ENCODE measurements around the gene SETD7.

Gene SETD7

DNA sequence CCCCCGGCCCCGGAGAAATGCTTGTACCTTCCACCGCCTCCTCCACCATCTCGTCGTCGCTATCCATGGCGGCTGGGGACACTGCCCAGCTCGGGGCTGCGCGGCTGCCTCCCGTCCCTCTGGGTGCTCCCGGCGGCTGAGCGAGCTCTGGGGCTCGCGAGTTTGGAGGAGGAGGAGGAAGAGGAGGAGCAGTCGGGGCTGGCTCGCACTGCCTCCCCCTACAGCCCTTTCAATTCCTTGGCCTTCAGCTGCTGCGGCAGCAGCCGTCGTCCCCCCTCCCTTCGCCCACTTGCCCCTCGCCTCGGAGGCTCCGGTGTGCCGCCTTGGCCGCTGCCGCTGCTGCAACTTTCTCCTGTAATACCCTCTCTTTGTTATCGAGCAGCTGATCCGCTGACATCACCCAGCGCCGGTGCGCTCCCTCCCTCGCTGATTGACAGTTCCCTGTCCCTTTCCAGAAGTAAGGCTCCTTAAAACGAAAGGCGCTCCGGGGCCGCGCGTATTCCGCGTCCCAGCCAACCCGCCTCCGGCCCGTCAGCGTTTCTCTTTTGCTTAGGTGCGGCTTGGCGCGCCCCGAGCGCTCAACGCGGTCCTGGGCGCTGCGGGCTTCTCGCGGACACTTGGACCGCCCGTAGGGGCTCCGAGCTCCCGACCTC lies at the start of gene SETD7:
Gene SETD7, minus strand, starts transcription at position 149 of the 653 bp plus-strand sequence. Its CDS starts 82 bp downstream, at position 67.
- DNase-seq, result no peak

DNA sequence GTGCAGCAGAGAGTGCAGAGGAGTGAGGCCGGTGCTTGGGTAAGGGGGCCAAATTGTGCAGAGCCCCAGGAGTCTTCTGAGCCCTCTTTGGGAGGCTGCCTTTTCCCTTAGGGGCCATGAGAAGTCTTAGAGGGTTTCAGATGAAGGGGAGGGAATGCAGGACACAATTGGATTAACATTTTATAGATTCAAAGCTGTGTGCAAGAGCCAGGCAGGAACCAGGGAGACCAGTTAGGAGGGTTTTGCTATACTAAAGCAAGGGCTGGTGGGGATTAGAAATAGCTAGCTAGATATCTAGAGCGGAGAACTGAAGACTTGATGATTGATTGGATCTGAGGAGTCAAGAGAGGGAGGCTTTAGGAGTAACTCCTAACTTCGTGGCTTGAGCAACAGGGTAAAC lies 49.5 kb upstream of the SETD7 start:
- no peak for DNase-seq

DNA sequence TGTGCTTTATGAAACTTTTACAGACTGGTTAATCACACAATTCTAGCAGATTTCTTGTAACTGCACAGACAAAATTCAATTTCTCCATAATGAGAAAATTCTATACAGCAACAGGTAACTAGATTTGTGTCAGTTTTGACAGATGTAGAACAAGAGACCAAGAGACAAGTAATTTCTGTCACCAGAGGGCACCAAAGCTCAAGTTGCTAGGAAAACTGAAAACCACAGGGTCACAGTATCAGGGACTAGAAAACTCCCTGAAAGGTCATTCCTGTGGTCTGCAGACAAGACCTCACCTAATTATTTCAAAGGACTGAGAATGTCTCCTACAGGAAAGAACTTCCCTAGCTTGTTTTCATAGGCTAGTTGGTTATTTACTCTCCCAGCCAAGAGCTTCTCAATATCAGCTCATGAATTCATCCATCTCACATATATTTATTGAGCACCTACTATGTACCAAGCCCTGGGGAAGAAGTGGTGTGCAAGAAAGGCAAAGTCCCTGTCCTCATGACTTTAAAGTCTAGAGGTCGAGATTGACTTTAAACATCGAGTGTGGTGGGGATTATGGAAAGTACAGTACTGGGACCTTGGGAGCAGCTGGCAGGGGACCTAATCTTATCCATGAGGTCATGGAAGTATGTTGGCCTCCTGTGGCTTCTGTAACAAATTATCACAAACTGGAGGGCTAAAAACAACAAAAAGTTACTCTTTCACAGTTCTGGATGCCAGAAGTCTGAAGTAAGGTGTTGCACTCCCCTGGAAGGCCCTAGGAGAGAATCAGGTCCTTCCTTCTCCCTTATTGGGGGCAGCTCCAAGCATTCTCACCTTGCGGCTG lies 47.8 kb upstream of the SETD7 start:
- peak; percentile 59 to 68 for DNase-seq

DNA sequence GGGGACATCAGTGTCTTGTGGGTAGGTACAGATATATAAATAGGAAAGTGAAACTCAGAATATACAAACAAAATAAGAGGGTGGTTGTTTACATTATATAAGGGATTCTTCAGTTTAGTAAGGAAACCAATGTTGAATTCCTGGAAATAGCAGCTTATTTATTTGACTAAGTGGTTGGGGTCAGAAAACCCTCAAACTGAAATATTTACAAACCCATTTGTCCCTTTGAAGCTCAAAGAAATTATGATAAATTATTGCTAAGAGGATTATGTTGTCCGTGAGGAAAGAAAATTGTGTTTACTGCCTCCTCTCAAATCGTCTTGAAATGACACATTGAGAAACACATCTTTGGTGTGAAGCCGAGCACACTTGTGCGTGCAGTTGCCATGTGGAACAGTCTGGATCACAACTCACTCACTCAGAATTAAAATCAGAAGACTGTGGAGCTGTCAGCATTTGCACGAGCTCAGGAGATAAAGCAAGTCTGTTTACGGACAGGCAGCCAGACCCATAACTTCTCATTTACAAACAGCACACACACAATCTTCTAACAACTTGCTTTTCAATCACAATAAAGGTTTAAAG lies 46.8 kb upstream of the SETD7 start:
- DNase-seq, result no peak

DNA sequence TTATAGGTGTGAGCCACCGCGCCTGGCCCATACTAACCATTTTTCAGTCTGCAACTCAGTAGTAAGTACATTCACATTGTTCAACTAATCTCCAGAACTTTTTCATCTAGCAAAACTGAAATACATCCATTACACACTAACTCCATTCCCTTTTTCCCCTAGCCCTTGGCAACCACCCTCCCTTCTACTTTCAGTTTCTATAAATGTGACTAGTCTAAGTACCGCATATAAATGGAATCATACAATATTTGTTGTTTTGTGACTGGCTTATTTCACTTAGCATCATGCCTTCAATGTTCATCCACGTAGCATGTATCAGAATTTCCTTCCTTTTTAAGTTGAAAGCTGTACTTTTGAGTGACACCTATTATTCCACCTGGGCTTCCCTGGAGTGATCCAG lies 44.6 kb upstream of the SETD7 start:
- no peak for DNase-seq

DNA sequence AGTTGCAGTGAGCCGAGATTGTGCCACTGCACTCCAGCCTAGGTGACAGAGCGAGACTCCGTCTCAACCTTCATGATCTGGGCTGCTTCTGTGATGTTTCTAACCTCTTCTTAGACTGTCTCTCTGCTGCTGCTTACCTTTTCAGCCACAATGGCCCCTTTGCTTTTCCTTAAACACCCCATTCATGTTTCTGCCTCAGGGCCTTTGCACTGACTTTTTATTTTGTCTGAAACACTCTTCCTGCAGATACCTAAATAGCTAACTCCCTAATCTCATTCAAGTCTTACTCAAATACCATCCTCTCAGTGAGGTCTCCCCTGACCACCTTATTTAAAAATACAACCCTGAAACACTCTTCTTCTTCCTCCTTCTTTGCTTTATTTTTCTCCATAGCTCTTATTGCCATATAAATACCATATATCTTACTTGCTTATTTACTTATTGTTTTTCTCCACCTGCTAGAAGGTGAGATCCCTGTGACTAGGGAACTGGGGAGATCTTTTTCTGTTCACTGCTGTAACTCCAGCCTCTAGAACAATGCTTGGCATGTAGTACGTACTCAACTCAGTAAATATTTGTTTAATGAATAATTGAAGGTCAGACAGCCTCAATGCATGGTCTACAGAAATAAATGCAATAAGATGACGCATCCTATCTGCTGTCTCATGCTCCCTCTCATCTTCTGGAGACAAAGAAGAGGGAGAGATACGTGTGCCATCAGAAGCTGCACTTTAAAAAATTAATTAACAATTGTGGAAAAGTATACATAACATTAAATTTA lies 43.8 kb upstream of the SETD7 start:
- DNase-seq, result no peak

DNA sequence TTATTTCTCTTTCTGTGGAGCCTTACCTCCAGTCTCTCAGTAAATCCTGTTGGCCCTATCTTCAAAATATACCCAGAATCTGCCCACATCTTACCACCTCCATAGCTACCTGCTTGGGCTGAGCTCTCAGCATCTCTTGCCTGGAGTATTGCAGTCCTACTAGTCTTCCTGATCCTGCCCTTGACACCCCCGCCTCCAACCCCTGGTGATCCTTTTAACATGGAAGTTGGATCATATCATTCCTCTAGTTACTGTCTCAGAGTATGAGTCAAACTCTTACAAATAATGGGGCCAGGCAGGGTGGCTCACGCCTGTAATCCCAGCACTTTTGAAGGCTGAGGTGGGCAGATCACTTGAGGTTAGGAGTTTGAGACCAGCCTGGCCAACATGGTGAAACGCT lies 43.1 kb upstream of the SETD7 start:
- no peak for DNase-seq

DNA sequence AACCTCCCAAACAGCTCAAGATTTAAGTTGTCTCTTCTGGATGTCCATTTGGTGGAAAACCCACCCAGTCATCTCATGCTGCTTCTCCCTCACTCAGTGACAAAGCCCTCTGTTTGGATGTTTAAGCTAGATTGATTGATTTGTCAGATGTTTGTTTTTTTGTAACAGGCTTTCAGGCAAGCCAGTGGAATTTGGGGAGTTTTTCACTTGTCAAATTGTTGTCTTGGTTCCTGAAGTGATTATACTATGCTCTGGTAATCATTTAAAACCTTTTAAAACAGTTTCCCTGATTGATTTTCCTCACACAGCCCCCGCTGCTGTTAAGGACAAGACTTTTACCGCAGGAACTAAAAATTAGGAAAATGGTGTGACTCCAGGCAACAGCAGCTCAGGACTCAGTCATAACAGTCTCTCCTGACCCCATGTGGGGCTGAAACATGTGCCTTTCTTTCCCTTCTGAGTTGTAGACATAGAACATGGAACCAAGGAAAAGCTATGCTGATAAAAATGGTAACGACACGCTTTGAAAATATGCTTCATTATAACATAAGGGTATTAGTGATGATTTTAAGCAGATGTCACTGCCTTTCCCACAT lies 40.8 kb upstream of the SETD7 start:
- no peak for DNase-seq

DNA sequence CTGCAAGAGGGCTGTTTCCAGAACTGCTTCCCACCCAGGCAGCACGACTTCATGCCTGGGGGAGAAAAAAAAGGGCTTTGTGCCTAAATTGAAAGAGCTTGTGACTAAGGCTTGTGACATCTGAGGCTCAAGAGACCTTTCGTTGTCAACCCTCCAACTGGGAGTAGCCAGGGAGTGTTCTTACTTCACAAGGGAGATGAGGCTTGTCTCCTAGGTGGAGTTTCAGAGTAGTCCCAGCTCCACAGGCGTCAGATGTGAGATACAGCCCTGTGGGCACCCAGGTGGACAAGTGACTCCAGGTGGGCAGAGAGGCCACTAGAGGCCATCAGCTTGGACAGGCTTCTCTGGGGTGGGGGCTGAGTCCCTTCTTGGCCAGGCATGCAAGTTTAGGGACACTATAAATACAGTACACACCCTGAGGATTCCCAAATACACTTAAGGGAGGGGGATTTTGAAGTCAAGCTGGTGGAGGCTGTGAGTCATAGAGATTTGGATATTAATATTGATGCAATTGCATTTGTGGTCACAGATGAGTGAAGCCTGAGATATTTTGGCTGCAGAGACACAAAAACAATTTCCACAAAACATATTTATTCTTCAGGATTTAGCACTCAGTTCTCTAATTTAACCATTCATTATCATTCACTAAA lies 40.1 kb upstream of the SETD7 start:
- DNase-seq, result no peak

DNA sequence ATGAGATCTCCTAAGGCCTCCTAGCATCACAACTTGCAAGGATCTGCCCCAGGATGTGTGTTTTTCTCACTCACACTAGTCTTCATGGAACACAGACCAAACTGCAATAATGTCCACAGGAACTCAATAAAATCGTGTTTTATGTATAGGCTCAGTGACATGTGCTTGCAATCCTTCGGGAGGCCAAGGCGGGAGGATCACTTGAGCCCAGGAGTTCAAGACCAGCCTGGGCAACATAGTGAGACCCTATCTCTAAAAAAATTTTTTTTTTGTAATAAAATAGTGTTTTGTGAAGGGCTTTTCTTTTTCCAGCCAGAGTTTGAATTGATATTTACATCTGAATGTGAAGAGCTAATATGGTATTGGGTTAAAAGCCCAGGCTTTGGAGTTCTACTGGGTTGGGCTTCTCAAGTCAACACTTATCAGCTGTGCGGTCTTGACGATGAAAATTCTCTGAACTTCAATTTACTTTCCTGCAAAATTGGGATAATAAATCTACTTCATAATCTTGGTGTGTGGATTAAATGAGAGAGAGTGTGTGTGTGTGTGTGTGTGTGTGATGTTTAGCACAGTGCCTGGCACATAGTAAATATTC lies 38.7 kb upstream of the SETD7 start:
- no peak for DNase-seq

DNA sequence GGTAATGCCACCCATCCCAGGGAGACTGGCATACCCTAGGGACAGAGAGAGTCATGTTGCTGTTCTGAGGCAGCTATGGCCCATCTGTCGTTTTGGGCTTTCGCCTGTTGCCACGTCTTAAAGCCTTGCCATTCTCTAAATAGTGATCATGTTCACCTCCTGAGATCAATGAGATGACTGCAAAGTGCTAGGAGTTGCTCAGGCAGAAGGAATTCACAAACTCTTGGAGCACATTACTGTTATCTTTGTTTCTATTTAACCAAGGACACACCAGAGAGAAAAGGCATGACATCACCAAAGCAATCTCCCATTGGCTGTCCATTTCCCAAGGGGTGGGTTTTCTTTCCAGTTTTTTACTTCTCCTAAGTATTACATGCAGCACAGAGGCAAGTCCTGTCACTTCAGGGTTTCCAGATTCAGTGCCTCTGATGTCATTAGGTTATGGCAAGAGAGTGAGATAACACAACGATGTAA lies 37.1 kb upstream of the SETD7 start:
- no peak for DNase-seq

DNA sequence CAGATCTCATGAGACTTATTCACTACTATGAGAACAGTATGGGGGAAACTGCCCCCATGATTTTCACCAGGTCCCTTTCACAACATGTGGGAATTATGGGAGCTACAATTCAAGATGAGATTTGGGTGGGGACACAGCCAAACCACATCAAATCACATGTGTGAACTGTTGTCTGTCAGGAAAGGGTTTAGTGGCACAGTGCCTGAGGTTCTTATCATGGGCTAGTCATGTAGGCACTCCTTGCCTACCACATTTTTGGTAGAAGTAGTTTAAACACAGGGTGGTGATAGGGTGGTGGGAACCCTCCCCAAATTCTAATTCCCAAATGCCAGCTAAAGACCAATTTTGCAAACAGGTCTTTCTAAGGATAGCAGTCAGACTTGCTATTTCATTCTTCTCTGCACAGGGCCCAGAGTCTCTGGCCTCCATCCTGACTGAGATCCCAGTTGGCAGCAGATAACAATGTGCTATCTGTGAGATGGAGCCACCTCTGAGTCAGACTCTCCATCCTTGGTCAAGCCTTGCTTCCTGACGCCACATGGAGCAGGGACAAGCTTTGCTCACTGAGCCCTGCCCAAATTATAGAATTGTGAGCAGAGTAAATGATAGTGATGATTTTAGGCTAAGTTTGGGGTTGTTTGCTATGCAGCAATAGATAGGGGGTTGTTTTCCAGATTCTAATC lies 33.5 kb upstream of the SETD7 start:
- DNase-seq, result no peak

DNA sequence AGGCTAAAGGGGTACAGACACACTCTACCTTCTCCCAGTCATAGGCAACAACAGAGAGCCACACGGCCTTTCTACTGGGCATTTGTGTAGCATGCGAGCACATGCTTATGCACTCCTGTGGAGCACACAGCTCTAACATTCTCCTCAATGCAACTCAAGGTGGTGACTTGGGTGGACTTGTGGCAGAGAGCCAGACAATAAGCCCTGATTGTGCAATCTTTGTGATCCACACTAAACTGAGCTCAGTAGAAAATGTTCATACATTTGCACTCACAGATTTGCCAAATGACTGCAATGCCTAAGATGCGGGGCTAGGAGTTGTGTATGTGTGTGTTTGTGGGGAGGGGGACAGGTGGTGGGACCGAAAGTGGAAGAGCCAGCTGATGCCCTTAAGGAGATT lies 31.4 kb upstream of the SETD7 start:
- DNase-seq, result no peak

DNA sequence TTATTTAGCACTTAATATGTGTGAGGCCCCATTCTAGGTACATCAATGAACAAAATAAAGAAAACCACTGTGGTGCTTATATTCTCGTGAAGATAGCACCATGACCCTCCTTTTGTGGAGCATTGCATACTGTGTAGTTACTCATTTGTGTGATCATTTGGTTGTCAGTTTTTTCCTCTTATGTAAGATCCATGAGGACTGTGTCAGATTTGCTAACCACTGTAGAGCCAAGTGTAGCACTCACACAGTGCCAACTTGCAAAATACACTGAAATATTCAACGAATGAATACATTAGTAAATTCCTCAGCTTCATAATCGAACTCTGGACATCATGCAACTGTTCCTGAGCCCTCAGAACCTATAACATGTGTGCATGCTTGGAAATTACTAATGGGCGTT lies 29.5 kb upstream of the SETD7 start:
- no peak for DNase-seq

DNA sequence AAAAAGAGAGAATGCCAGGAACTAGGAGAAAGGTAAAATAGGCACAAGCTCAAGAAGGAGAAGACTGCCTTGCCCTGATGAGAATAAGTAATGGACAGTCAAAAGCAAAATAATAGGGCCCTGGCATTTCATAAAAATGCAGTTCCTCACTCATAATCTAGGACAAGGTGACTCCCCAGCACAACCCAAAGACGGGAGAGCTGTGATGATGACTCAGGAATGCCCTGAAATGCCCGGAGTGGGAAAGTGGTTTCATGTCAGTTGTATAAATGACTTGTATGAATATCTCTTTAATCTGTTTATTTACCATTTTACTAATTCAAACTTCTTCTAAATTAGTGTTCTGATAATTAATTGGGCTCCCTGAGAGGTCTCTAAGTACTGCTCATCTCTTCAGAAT lies 28.8 kb upstream of the SETD7 start:
- DNase-seq, result no peak

DNA sequence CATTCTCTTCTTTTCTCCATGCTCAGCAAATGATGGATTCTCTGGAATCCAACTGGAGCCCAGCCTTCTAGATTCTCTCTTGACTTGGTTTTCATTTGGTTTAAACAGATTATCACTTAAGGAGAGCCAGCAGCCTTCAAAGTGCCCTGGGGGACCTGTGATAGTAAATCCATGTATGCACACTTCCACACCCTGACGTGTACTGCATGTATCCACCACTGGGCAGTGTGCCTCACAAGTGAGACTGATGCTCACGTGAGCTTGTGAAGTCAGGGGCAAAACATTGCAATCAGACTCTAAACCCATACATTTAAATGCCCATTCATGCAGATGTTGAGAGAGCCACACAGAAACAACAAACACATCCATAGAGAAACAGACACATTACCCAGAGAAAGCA lies 28.0 kb upstream of the SETD7 start:
- no peak for DNase-seq

DNA sequence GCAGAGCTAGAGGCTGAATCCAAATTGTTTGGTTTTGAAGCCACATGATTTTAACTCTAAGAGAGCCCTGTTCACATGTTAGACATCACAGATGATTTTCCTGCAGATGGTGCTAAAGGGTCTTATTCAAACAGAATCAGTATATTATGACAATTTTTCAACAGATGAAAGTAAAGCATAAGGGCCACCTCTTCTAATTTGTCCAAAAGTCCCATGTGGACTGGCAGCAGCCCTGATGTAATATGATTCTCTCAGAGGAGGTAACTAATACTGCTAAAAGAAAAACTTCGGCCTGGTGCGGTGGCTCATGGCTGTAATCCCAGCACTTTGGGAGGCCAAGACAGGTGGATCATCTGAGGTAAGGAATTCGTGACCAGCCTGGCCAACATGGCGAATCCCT lies 26.0 kb upstream of the SETD7 start:
- DNase-seq, result no peak

DNA sequence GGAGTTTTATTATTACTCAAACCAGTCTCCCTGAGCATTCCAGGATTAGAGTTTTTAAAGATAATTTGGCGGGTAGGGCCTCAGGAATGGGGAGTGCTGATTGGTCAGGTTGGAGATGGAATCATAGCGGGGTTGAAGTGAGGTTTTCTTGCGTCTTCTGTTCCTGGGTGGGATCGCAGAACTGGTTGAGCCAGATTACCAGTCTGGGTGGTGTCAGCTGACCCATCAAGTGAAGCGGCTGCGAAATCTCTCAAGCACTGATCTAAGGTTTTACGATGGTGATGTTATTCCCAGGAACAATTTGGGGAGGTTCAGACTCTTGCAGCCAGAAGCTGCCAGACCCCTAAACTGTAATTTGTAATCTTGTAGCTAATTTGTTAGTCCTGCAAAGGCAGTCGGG lies 25.1 kb upstream of the SETD7 start:
- no peak for DNase-seq

DNA sequence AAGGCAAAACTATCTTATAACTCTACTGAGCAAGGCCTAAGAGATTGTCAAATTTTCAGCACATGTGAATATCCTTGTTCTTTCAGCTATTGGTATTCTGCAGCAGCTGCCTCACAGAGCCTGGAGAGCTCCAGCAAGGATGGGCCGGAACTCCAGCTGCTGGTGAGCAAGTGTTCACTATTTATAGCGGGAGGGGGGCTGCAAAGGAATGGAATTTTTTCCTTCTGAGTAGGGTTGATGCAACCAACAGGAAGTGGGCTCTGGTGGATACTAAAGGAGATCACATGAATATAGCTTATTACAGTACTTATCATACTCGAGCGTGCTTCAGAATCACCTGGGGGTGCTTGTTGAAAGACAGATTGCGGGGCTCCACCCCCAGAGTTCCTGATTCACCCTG lies 20.2 kb upstream of the SETD7 start:
- DNase-seq, result no peak

DNA sequence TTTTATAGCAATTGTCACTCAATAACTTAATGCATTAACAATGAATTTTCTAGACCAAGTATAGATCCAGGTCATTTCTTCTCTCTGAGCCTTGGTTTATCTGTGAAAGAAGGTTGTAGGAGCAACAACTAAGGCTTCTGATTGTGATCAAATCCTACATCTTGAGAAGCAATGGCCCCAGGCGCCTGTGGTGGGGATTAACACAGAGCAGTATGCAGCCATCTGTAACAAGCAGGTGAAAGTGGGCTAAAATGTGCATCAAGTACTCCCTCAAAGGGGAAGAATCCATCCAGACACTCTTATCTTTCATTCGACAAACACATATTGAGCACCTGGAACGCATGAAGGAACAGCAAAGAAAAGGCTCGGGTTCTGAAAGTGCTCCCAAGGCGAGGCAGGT lies 19.1 kb upstream of the SETD7 start:
- no peak for DNase-seq

DNA sequence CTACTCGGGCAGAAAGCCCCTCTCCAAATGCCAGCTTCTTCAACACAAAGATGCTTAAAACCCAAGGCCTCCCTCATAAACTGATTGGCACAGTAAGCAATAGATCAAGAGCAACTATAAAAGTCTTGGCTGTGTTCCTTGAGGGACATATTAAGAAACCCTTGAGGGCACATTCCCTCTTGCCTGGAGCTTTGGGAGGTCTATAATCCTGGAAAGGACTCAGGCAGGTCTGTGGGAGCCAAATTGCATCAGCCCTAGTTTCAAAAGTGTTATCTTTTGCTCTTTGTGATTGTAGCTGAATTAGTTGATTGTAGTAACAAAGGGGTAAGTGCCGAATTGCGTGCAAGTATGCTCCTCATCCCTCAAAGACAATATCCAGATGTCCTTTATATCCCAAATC lies 18.6 kb upstream of the SETD7 start:
- DNase-seq, result no peak

All from AML-193 (cell line).